Anterior cingulate cortex (tissue), 58 donors: ENCODE data around the gene CAPN12.

Experiments
- DNase-seq, 58 donors: peaks; one replicate each; lab custom pipeline; 2025; lab: John Stamatoyannopoulos, UW

CAPN12 gene

DNA sequence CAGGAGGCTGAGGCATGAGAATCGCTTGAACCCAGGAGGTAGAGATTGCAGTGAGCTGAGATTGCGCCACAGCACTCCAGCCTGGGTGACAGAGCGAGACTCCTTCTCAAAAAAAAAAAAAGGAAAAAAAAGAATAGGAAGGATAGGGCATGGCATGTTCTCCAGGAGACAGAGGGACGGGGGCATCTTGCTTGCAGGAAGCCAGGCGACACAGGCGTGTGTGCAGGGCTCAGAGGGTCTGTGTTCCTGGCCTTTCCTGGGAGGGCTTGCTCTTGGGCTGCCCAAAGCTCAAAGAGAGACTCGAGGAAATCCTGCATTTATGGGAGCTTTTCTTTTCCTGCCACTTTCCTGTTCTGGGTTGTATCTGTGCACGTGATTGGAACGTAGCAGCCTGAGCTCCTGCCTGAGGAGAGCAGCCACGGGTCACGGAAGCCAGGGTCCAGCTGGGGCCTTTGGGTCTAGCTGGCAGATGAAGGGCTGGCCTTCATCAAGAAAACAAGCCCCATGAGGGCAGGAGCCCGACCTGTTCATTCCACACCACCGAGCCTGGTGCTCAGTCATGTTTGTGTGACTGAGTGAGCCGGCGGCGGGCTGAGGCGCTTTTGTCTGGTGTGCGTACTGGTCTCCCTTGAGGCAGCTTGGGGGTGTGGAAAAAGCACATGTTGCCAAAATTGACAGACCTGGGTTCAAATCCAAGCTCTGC is 44.5 kb downstream of the CAPN12 start:
- no peak for DNase-seq

DNA sequence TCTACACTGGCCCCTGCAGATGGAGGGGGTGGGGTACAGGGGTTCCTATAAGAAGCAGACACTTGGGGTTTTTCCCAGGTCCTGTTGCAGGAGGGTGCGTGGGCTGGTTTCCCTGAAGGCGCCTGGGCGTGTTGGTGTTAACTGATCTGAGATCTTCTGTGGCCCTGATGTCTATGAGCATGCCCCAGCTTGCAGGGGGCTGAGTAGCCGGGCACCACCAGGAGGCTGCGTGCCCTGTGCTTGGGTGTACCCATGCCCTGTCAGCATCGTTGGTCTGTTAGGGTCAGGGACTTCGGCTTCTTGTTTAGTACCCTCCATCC is 45.3 kb downstream of the CAPN12 start:
- DNase-seq: no peak

DNA sequence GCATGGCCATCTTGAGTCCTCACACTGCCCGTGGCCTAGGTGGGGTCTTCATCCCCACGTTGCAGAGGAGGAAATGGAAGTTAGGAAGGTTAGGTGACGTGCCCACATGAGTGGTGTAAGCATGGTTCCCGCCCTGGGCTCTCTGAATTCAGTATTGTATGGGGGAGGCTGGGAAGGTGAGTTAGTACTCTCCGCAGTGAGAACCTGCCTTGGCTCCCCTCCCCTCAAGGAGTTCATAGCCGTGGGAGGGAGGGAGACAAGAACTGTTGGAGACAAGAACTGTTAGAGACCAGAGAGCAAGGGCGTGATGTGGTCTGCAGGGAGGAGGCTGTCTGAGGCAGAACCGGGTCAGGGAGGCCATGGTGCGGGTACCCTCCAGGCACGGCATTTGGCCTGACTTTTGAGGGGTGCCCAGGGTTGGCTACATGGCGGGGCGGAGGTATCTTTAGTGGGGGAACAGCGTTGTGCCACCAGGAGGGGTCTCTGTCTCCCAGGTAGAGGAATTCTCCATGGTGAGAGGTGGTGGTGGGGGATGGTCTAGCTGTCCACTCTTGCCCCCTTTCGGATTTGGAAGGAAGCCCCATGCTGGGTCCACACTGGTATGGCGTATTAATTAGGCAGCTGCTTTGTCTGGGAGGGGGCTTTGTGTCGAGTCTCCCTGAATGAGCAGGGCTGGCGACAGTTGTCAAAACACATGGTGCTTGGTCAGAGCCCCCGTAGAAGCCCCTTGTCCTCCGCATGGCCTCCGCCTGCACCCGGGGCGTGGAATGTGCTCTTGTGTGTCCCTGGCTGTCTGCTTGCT is 45.8 kb downstream of the CAPN12 start:
- no peak for DNase-seq

DNA sequence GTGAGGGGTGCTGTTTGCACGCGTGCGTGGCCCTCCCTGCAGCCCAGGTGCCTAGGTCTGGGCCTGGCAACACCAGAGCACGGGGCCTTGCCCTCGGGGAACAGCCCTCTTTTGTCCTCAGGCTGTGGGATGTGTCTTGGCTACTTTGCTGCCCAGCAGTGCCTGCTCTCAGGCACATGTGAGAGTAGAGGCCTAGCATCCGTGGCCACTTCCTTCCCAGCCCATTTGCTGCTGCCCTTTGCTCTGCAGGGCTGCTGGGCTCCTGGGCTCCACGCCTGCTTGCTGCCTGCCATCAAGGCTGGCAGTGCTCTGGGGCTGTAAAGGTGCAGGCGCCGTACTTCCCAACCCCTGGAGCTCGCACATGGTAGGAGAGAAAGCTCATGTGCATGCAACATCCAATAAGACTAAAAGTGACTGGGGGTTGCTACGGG is 46.6 kb downstream of the CAPN12 start:
- DNase-seq: peak in 5 of 58 donors; percentile 14 to 30 (median 18)

DNA sequence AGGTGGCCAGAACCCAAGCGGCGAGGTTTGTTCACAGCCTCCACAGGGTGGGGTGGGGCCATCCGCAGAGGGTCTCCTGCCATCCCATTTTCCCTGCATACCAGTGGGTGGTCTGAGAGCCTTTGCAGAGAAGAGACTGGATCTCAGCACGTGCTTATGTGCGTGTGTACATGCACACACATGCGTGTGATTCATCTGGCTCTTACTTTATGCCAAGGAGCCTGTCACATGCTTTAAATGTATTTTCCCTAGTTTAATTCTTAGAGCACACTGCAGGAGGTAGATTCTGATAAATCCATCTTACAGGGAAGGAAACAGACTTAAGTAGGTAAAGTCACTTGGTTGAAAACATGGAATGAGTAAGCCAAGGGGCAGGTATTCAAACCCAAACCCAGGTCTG is 47.1 kb downstream of the CAPN12 start:
- DNase-seq: peak in 1 of 58 donors; percentile 5

DNA sequence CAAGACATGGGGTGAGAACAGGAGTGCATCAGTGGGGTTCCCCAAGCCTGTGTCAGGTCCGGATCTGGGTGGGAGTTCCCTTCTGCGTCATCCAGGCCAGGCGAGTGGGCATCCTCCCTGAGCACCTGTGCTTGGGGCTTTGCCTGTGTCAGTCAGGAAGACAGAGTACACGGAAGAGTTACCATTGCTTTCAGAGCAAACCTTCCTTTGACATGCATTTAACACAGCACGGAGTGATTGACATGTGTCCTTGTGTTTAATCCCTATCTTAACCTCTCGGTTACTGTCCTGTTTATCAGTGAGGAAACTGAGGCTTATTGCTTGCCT is 47.6 kb downstream of the CAPN12 start:
- DNase-seq: no peak

DNA sequence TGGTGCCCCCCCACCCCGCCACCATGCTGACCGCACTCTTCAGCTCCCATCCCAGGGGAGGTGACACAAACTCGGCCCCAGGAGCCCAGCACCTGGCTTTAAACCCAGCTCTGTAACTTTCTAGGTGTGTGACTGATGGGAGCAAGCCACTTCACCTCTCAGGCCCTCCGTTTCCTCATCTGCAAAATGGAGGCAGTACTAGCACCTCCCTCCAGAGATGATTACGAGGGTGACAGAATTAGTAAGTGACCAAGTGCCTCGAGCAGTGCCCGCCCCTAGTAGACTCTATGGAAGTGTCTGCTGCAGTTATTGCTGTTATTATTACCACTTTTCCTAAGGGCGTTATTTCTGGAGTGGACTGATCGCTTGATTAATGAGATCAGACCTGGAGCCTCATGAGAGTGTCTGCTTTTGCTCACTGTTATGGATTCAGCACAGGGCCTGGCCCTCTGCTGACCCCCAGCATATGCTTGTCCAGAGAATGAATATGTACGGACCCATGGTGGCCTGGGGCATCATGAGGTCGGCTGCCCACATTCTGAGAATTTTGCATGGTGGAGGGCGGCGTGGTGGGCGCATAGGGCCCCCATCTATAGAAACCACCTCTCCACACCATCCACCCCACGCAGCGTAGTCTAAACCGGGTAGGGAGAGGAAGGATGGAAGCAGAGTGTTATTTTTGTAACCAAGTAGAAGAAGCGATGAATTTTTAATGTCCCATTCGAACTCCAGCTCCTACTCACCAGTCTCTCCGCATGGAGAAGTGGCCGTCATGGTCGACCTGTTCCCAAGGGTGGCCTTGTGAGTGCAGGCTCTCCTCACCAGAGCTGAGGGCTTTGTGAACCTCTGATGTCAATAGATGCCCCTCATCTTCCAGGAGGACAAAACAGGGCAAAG is 48.2 kb downstream of the CAPN12 start:
- DNase-seq: no peak

DNA sequence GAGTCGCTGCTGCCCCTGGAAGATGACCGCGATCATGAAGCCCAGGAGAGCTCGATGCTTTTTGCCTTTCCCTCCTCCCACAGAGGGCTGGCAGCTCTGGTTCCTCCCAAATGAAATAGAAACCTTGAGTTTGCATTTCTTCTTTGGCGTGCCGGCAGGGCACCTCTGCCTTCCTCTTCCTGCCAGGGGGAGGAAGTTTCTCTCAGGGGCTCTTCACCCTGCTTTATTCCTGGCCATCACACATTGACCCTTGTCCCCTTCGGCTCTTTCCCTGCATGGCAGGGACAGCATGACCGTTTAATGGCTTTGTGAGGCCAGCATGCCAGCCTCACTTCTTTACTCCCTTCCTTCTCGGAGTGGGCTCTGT is 49.0 kb downstream of the CAPN12 start:
- no peak for DNase-seq

DNA sequence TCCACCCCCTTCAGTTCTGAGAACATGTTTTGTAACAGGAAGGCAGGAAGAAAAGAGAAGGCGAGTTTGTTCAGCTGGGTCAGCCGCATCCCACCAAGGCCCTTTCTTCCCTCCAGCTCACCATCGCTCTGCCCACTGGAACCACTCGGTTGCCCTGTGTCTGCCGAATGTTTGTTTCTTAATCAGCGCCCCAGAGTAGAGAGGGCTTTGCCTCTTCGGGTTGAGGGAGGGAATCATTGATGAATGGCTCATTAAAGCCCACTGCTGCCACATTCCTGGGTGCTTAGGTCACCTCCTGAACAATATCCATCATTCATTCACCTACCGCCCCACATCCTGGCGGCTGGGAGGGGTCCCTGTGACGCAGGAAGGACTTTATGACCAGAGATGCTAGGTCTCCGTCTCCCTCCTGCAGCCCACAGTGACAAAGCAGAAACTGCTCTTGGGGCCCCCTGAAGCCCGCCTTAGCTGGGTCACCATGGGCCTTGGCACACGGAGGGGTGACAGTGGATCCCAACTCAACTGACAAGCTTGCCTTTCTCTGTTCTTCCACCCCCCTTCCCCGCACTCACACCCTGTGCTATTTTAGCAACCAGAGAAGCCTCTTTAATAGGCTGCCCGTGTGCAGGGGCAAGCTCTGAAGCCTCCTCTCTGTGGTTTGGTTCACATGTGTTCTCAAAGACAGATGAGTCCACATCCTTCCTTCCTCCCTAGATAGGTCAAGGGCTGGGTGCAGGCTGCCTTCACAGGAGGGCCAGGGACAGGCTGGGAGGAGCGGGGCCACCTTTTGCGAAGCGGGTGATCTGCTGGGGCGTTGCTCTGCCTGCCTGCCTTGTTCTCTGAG is 50.7 kb downstream of the CAPN12 start:
- DNase-seq: peak in 8 of 58 donors; percentile 16 to 70 (median 29)

DNA sequence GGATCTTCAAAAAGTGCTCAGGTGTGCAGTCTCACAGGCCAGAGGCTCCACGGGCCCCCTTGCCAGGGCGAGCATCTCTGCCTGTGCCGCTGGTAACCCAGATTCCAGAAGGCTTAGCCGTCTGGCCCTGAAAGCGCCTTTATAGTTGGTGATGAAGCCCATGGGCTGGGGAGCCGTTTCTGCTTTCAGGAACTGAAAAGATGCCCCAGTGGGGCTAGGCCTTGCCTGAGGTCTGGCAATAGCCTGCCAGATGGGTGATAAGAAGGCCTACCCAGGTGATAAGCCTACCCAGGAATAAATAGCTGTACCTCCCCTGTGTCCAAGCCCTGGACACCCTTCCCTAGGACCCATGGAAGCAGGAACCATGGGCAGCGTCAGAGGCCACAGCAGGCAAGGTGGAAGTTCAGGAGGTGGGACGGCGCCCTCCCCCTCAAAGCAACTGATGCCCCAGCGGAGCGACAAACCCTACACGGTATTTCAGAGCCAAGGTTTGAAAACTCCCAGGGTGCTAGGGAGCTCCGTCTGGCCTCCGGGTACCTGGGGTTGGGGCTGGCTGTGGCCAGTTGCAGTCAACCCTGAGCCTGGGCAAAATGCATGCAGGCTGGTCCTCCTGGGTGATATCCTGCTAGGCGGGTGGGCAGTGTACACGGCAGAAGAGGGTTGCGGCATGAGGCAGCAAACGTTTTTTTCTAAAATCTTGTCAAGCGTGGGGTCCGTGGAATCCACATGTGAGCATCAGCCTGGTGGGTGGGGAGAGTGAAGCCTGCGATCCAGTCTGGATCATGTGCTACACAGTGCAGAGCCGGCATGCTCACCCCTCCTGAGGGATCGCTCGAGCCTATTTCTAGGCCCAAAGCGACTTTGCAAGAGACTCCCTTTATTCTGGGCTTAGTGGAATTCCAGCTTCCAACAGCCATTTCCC is 51.6 kb downstream of the CAPN12 start:
- peak in 14 of 58 donors; percentile 11 to 75 (median 34) for DNase-seq

DNA sequence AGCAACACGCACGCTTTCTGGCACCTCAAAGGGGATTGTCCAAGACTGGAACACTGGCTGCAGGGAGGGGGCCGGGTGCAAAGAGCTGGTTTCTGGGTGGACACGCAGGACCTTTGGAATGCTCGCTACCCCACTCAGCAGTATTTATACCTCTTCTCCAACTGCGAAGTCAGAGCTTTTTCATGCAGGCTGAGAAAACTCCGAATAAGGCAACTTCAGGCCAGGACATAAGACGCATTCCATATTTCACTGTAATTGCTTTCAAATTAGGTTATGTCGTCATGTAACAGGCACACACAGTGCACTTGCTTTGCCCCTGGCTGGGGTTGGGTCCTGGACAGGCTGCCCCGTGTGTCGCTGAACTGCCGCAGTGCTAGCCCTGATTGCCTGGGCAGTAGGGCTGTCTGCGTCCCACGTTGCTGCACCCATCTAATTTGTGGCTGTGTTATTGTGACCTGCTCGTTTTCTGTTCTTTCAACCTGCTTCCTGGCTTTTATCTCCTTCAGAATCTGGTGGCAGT is 52.3 kb downstream of the CAPN12 start:
- DNase-seq: no peak

DNA sequence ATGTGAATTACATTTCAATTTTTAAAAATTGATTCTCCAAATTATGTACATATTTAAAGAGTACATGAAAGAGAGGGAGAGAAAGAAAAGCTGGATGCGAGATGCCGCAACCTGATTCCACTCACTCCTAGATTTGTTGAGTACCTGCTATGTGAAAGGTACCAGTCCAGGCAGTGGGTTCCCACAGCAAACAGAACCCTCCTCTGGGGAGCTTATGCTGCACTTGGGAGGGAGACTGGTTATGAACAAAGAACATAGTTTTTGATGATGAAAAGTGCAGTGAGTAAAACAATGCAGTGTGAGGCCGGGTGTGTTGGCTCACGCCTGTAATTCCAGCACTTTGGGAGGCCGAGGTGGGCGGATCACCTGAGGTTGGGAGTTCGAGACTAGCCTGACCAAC is 53.4 kb downstream of the CAPN12 start:
- DNase-seq: no peak

DNA sequence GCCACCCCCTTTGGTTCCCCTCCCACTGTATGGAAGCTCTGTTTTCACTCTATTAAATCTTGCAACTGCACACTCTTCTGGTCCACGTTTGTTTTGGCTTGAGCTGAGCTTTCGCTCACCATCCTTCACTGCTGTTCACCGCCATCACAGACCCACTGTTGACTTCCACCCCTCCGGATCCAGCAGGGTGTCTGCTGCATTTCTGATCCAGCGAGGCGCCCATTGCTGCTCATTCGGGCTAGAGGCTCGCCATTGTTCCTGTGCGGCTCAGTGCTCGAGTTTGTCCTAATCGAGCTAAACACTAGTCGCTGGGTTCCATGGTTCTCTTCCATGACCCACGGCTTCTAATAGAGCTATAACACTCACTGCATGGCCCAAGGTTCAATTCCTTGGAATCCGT is 54.1 kb downstream of the CAPN12 start:
- DNase-seq: no peak

DNA sequence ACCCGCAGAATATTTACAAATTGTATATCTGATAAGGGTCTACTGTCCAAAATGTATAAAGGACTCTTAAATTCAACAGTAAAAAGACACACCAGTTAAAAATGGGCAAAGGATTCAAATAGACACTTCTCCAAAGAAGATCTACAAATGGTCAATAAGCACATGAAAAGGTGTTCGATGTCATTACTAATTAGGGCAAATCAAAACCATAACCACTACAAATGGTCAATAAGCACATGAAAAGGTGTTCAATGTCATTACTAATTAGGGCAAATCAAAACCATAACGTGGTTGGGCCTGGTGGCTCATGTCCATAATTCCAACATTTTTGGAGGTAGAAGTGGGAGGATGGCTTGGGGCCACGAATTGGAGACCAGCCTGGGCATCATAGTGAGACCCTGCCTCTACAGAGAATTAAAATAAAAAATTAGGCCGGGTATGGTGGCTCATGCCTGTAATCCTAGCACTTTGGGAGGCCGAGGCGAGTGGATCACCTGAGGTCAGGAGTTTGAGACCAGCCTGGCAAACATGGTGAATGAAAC is 56.4 kb downstream of the CAPN12 start:
- DNase-seq: no peak

DNA sequence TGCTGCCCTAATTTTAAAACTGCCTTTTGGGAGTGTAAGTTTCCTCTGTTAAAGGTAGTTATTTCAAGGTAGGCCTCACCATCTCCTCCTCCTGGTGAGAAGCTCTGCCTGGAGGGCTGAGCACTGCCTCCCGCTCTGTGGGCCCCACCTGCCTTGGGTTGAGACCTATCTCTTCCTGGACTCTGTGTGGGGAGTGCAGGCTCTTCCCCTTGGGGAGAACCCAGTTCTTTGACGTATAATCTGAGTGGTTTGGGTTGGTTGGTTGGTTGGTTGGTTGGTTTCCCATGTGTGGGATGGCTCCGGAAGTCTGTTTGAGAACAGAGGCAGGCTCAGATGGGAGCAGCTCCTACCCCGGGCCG is 57.8 kb downstream of the CAPN12 start:
- no peak for DNase-seq

DNA sequence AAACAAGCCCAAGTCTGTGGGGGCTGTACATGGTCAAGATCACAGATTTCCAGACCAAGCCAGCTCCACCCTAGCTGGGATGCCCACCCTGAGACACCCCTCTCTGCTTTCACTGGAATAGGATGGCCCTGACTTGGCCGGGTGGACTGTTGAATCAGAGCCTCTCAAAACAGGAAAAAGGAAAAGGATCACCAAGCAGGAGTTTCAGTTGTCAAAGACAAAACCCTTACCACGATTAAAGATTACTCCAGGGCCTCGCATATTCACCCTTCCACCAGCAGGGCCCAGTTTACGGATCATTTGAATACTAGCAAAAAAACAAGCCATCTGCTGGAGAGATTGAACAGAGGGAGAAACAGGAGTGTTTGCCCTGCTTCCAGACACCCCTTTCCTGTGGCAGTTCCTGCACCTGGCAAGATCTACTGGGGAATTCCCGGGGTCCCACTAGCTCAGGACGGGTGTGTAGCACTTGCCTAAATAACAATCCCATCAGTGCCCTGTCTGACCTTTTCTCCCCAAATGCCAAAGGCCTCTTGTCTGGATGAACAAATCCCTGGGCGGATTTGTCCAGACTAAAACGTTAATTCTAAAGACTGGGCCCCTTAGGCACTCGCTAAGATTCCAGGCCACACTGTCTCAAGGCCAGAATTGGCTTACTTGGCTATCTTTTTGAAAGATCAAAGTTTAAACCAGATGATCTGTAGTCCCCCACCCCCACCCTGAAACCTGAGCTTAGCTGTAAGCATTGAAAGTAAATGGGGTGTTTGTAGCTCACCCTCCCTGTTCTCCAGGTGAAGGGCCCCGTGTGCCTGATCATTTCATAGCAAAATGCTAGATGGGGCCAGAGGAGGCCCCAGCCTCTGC is 58.4 kb downstream of the CAPN12 start:
- DNase-seq: no peak

DNA sequence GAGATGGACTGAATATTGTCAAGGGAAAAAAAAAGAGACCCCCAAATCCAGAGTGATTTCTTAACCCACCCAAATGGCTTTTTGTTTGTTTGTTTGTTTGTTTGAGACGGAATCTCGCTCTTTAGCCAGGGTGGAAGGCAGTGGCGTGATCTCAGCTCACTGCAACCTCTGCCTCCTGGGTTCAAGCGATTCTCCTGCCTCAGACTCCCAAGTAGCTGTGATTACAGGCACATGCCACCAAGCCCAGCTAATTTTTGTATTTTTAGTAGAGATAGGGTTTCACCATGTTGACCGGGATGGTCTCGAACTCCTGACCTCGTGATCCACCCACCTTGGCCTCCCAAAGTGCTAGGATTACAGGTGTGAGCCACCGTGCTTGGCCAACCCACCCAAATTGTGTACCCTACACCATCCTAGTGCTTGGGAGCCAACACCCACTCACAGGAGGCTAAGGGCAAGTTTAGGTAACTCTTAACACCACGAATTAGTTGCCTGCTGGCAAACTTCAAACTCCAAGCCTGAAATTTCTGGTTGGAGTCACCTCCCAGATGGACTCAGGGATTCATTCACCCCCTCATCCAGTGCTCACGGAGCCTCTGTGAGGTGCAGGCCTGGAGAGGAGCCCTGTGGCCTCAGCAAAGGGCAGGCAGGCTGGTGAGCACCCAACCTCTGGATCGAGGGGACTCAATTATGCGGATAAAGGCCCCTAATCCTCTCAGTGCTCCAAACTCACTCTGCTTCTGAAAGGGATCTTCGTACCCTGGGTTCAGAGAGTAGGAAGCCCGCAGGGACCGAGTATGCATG is 59.2 kb downstream of the CAPN12 start:
- no peak for DNase-seq
